GM21528 (cell line): ENCODE results near the gene LARGE1.

Experiments
- ATAC-seq: cut with Tn5 transposase; IDR thresholded peaks from one replicate; pipeline ENCODE4 v1.9.1; 2021; ENCODE audit warnings: mild to moderate bottlenecking, moderate library complexity; ENCODE audit not compliant: unreplicated experiment, low FRiP score

The LARGE1 gene

DNA sequence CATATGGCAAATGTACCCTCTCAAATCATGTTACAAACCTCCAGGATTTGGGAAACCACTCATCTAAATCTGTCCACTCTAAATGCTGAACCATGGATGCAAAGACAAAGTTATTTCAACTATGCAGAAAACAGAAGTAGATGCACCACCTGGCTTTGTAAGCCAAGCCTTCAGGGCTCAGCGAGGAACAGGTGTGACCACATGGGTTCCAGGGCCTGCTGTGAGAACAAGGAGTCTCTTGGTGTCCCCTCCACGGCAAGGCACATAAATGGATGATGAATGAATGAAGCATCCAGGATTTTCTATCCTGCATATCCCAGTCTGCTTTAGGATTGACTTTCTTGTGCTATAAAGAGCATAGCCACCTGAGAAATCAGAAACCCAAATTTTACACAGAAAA lies 284.5 kb downstream of the LARGE1 start:
- no peak for ATAC-seq

DNA sequence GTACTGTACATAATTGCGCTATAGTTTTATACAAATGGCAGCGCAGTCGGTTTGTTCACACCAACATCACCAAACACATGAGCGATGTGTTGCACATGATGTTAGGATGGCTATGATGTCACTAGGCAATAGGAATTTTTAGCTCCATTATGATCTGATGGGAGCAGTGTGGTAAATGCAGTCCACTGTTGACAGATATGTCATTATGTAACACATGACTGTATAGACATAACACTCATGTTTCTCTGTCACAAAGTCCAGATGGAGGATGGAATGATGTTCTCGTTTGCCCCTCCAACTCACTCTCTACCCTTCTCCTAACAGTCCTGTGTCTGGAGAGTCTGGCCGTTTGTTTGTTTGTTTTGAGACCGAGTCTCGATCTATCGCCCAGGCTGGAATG lies 288.5 kb downstream of the LARGE1 start:
- no peak for ATAC-seq

DNA sequence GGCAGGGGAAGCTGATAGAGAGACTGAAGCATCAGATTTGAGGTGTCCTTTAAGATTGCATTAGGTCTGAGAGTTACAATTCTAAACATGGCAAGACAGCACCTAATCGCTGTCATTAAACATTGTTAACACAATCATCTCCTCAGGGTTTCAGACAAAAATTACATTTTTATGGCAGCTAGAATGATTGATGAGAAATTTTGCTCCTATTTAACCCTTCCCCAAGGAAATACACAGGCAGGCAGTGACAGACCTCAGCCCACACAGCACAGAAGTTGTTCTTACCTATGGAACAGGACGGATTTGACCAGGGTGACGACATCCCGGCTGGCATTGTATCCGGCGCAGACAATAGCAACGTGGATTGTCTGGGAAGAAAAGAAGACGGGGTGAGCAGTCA lies 294.3 kb downstream of the LARGE1 start:
- no peak for ATAC-seq

DNA sequence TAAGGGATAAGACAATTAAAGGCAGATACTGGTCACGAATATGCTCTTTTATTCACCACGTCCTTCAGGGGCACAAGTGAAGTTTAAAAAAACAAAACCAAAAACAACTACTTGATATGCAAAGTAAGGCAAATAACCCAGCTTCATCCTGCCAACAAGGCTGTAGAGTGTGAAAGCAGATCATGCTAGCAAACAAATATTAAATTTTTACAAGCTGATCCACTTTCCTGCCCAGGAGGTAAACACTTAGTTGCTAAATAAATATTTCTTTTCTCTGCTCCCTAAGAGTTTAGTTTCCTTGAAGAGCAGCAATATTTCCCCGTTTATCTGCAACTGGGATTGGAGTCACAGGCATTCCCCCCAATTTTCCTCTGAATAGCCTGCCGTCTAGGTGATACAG lies 300.2 kb downstream of the LARGE1 start:
- no peak for ATAC-seq

DNA sequence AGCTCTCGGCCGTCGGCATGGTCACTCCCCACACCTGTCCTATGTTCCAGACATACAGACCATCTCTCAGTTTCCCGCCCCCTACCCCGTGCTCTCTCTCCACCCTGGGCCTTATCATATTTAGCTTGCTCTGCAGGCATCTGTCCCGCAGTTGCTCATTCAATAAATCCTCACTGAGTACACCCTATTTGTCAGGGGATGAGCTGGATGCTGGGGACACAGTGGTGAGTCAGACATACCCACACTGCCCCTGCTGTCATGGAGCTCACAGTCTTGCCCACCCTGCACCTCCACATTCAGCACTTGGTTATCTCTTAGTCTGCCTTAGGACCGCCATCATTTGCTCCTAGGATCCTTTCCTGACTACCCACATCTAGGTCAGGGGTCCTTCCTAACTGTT lies 313.8 kb downstream of the LARGE1 start:
- ATAC-seq: no peak

DNA sequence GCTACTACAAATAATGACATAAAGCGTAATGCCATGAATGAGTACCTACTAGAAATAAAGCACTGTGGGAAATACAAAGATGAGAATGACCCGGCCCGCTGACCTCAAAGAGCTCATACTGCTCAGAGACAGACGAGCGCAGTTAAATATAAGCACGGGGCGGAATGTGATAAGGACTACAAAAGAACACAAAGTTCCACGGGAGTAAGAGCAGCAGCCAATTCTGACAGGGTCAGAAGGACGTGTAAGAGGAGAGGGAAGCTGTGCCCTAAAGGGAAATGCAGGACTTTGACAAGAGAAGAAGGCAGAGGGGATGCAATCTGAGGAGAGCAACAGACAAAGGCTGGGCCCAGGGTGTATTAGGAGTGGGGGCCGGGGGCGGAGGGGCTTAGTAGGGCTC lies 314.6 kb downstream of the LARGE1 start:
- ATAC-seq: no peak

DNA sequence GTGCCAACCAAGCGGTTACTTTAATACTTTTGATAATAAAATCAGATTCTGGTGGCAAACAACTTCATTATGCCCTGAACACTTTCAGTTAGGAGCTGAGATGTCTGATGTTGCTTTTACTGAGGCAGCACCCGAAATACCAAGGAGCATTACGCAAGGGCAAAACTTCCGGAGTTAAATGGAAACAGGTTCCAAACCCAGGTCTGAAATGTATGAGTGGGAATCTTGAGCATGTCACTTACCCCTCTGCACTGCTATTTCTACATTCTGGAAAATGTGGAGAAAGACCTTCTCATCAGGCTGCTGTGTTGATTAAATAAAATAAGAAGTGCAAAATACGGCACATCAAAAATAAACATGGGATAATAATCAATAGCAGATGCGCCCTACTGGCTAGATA lies 315.1 kb downstream of the LARGE1 start:
- ATAC-seq: no peak

DNA sequence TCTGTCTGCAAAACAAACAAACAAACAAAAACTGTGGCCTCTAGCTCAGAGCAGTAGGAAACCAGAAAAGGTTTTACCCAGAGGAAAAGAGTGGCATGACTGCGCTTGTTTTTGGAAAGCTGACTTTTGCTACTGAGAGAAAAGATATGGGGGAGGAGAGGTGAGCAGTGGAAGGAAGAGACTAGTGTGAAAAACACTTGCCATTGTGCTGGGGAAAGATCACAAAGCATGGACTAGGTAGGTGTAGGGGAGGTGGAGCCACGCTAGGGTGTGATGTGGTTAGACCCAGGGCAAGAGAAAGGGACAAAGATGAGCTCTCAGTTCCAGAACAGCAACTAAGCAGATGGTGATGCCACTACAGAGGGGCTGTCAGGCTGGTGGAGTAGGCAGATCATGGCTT lies 319.2 kb downstream of the LARGE1 start:
- ATAC-seq: no peak

DNA sequence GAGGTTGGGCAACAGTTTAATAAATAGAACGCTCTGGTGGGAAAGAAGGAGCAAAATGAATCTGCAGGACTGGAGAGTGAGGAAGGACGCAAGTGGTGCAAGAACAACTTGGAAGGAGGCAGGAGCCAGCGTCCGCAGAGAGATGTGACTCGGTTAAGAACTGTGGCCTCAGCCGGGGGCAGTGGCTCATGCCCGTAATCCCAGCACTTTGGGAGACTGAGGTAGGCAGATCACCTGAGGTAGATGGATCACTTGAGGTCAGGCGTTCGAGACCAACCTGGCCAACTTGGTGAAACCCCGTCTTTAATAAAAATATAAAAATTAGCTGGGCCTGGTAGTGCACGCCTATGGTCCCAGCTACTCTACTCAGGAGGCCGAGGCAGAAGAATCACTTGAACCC lies 319.7 kb downstream of the LARGE1 start:
- no peak for ATAC-seq

DNA sequence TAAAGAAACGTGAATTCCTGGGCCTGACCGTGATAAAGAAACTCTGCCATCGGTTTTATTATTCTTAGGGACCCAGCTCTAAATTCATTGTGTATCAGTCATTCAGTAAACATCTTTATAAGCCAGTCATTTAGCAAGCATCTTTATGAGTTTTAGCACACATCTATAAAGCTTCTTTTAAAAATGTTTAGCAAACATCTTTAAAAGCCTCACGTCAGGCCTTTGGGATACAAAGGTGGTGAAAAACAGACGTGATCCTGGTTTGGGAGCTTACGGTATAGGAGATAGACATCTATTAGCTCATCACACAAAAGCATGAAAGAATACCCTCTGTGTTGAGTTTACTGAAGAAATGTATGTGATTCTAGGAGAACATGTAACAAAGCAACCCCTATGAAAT lies 320.2 kb downstream of the LARGE1 start:
- no peak for ATAC-seq

DNA sequence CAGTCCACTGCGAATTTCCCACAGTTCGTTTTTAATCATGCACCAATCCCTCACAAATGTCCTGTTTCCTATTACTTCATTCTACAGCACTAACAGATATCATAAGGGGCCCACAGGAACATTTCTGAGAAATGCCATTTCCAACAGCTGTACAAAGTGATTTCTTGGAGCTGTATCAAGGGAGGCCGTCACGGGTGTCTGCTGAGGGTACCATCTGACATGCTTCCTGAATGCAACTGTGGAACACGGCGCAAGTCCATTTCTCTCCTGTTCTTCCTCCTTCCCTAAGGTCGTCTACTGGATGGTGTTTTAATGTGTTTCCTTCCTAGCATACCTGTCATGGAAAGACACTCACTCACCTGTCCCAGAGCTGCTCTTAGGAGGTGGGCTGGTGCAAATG lies 320.7 kb downstream of the LARGE1 start:
- no peak for ATAC-seq

DNA sequence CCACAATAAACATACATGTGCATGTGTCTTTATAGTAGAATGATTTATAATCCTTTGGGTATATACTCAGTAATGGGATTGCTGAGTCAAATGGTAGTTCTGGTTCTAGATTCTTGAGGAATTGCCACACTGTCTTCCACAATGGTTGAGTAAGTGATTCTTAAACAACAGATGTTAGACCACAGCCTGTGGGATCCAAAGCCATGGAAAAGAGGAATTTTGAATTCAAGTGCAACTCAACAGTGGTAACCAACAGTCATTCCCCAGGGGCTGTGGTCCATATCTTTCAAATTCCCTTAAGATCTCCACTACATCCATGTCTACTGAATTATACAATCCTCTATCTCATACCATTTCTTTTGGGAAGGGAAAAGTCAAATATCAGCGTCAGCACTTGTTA lies 321.5 kb downstream of the LARGE1 start:
- no peak for ATAC-seq

DNA sequence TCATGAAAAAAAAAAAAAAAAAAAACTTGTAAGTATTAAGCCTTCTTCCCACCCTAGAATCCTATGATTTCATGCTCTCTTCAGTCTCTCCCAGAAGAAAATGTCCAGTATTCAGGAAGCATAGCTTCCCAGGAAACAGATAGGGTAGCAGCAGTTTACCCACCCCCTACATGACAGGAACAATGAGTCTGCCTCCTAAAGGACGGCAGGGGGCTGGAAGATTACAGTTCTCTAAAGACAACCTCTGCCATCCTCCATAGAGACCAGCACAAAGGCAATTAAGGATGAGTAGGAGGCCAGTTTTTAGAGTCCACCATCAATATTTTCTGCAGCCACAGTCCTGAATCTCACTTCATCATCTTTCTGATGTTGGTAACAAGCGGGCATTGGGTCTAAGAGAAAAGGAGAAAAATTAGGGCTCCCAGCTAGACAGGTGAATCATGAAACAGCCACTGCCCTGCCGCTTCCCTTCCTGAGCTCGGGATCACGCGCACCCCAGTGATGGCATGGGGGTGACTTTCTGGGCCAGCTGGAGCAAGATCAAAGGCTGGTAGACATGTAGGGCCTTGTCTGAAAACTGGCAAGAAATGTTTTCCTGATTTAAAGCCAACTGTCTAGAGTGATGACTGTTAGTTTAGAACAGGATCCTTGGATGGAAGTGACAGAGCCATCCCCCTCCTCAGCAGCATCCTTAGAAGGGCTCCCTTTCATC lies 322.8 kb downstream of the LARGE1 start:
- ATAC-seq: no peak

DNA sequence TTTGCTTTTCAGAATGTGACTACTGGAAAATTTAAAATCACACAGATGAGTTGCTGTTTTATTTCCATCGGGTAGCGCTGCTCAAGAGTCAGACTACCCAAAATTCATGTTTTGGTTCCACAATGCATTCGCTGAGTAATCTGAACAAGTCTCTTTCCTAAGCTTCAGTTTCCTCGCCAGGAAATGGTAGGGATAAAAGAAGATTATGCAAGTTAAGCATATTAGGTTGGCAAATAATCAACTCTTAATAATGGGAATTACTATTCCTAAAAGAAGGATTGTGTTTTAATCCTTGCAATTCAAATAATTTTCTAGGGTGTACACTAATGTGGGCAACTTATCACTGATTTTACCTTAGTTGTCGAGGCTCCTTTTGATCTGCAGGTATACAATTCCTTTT lies 326.5 kb downstream of the LARGE1 start:
- no peak for ATAC-seq

DNA sequence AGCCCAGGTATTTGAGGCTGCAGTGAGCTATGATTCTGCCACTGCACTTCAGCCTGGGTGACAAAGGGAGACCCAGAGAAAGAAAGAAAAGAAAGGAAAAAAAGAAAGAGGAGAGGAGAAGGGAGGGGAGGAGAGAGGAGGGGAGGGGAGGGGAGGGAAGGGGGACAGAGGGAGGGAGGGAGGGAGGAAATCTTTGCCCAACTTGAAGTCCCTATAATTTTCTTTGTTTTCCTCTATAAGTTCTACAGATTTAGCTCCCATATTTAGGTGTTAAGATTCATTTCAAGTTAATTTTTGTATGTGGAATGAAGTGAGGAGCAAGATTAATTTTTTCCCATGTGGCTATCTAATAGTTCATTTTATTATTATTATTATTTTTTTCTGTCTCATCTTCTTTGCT lies 328.3 kb downstream of the LARGE1 start:
- no peak for ATAC-seq

DNA sequence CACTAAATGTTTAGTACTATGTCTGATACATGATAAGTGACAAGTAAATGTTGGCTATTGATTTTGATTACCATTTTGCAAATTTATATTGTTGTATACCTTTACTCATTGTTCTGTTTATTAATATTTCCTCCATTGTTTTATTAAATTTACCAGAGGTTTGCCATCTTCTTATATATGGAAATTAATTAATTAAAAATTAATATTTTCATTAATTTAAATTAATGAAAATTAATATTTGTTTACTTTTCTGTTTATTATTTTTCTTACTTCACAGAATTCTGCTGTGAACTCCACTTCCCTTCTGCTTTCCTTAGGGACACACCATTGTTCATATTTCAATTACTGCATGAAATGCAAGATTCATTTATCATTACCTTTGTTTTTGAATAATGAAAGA lies 331.0 kb downstream of the LARGE1 start:
- ATAC-seq: no peak

DNA sequence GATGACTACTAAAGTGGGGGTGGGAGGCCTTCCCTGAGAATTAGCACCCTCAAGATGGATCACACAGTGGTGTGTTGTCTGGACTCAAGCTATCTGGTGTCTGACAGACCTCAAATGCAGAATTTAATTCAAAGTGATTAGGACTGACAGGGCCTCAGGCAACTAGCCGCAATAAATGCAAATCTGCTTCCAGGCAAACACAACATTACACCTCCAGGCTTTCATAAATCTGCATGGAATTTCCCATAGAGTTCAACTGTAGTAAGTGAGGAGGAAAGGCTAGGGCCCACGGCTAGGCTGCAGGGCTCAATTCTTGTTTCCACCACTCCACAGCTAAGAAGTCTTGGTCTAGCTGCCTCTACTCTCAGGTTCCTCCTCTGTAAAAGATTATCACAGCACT lies 331.4 kb downstream of the LARGE1 start:
- no peak for ATAC-seq

DNA sequence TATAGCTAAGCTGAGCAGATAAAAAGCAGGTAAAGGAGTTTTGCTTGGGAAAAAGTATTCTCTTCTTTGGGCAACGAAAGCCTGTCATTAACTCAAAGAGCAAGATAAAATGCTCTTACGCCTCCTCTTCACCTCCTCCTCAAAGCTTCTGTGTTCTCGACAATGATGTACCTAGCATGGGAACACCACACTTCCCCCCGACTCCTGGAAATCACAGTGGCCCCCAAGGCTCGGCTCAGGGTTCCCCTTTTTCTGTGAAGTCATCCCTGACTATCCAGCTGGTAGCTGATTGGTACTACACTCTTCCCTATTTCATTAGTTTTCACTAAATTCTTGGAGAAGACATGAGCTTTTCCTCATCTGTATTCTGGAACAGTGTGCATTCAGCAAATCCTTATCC lies 336.1 kb downstream of the LARGE1 start:
- no peak for ATAC-seq

DNA sequence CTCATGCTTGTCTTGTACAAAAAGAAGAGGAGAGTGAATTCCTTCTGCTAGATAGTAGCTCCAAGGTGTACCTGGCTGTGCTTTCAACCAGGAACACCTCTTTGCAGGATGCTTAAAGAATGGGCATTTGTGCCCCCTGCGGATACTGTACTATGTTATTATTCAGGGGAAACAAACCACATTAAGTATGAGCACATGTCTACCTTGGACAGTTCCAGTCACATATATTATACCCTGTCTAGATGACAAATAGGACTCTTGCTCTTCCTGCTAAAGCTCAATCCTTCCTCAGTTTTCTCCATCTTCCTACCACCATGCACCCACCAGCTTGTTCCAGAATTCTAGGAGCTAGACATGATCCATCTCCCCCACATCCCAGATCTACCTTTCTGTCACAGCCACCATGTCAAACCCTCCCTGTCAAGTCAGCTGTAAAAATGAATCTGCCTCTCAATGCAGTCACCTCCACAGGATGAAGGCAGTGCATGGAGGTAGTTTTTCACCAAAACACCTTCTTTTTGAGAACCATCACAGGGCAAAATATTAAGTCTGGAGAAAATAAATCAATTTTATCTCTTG lies 337.4 kb downstream of the LARGE1 start:
- ATAC-seq: no peak

DNA sequence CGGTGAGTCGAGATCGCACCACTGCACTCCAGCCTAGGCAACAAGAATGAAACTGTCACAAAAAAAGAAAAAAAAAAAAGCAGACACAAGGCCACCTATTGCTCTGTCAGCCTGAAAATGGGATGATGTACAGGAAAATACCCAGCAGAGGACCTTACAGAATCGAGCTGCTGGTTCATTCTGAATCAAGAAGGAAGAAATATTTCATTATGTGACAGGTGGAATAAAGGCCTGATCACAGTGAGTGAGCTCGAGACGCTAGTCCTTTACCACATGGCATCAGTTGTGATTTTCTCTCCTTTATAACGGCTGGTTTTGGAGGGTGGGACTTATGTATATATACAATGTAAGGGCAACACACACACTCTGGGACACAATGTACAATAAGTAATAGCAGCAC lies 340.0 kb downstream of the LARGE1 start:
- no peak for ATAC-seq

DNA sequence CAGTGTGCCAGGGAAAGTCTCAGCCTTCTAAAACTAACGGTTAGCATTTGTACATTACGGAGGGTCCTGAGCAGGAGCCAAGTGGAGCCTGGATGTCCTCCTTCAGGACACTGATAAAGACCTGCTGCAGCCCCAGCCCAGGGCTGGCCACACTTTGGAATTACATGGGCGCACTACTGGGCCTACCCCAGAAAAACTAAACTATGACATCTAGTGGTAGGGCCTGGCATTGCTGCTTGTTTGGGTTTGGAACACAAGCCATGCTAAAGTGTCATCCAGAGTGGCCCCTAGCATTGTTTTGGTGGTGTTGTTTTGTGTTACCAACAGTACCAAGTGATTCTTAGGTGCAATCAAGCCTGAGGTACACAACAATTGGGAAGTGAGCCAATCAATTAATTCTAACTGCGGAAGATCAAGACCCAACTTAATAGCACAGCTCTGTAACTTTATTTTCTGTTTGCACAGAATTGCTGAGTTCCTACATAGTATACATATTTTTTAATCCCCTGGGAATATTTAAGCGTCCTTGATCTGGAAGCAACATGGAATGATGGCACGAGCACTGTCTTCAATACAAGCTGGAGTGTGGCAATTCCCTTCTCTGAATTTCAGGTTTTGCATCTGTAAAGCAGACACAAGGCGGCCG lies 340.7 kb downstream of the LARGE1 start:
- ATAC-seq: no peak

DNA sequence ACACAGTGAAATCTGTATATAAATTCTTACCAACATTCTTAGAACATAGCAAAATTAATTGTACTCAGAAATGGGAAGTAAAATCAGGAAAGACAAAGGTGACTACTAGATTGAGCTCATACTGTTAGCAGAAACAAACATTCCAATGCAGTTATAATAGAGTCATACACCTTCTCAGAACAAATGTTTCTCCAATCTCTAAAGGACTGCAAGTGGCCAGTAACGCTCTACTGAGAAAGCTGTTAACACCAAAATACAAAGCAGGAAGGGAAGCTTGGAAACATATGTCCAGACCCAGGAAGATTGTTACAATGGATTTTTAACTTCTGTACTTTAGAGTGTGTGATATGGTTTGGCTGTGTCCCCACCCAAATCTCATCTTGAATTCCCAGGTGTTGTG lies 341.5 kb downstream of the LARGE1 start:
- ATAC-seq: no peak
